Kidney (tissue), 14 donors: ENCODE measurements around the gene TSKS. TPM values are rescaled to one million over a fixed set of nuclear protein-coding genes. Genes with fewer than 3 reads are reported as not detected.

Experiments
- DNase-seq, 5 donors: peaks; one replicate each; pipeline ENCODE4 v3.0.0-alpha.2; 2013 to 2020
- FAIRE-seq: peaks from 2 replicates; lab custom pipeline; 2012; peaks lifted over from hg19 to GRCh38; lab: Jason Lieb, UNC
- H3K27ac ChIP-seq, 2 donors: one replicate each; pipeline ENCODE4 v1.7.0; 2013; ENCODE audit warnings: low read depth in 2 of 2, low read length in 2 of 2, inconsistent platforms in 1 of 2
- H3K27me3 ChIP-seq: one replicate; pipeline ENCODE4 v1.7.1; 2013; ENCODE audit warnings: low read length, inconsistent platforms; ENCODE audit not compliant: control insufficient read depth, insufficient read depth
- H3K36me3 ChIP-seq, 3 donors: one replicate each; pipeline versions ENCODE4 v1.7.0 to v1.7.1; 2013; ENCODE audit warnings: low read length in 3 of 3, control low read depth in 1 of 3, inconsistent platforms in 1 of 3; ENCODE audit not compliant: insufficient read depth in 3 of 3, control insufficient read depth in 2 of 3
- H3K4me1 ChIP-seq, 3 donors: one replicate each; pipeline versions ENCODE4 v1.7.0 to v1.7.1; 2013; ENCODE audit warnings: low read length in 3 of 3, inconsistent platforms in 1 of 3, low read depth in 1 of 3; ENCODE audit not compliant: control insufficient read depth in 2 of 3, insufficient read depth in 2 of 3
- H3K4me3 ChIP-seq, 3 donors: one replicate each; pipeline versions ENCODE4 v1.7.0 to v1.8.1; 2013; ENCODE audit warnings: low read length in 3 of 3, control low read depth in 1 of 3, inconsistent platforms in 1 of 3
- H3K9ac ChIP-seq, 3 donors: one replicate each; pipeline versions ENCODE4 v1.7.0 to v1.7.1; 2013; ENCODE audit warnings: low read length in 3 of 3, control low read depth in 1 of 3, inconsistent platforms in 1 of 3
- H3K9me3 ChIP-seq, 3 donors: one replicate each; pipeline versions ENCODE4 v1.7.0 to v1.7.1; 2013; ENCODE audit warnings: low read length in 3 of 3, control low read depth in 1 of 3, inconsistent platforms in 1 of 3; ENCODE audit not compliant: control insufficient read depth in 2 of 3, insufficient read depth in 1 of 3
- CTCF ChIP-seq: IDR thresholded peaks from 3 replicates; pipeline ENCODE4 v1.5.1; 2012; ENCODE audit warnings: mild to moderate bottlenecking, moderate library complexity, borderline replicate concordance; ENCODE audit not compliant: insufficient read depth; ENCODE audit errors: extremely low read depth
- intact Hi-C: fragments of 100-400 bp; cut with DNase I; formaldehyde crosslinking; loops from one replicate; pipeline ENCODE4 v1.11.1; 2022
- polyA plus RNA-seq: library from polyadenylated mRNA; stranded (reverse); fragments of 350-450 nt; fragmentation: Illumina TruSeq; extraction: RNeasy Lipid Tissue Mini Kit (QIAGEN cat#74804); gene quantifications from one replicate; pipeline ENCODE4 v1.2.3, GENCODE V29; 2014; ENCODE audit warnings: low read depth, low replicate concordance; ENCODE audit not compliant: insufficient read depth
- total RNA-seq: library from RNA; stranded (reverse); fragmentation: NEBNext Ultra II Directional; extraction: Animal tissue kit (Norgen Biotek cat#: 25700); gene quantifications from one replicate; pipeline ENCODE4 v1.2.1, GENCODE V29; 2021
- donor health status: control.
- donor health status: control.
- donor health status: control.
- donor health status: control.
- donor health status: control.
- donor health status: DM: yes; HTN: yes; CAD: no.
- donor health status: Normal renal cell carcinoma (clear cell type).

Gene TSKS
- total and polyA plus RNA-seq, 2 donors from 2014 or later = 0.47 to 0.50 TPM

- H3K27ac ChIP-seq = no peak overlapping the region
- intact Hi-C loops = no loop called here
- no peaks in the 10 kb centered on the region for H3K9me3 ChIP-seq
Observed at GRCh38 chr19:49779731-49780555, 16.8 kb upstream of the TSKS start.

DNA sequence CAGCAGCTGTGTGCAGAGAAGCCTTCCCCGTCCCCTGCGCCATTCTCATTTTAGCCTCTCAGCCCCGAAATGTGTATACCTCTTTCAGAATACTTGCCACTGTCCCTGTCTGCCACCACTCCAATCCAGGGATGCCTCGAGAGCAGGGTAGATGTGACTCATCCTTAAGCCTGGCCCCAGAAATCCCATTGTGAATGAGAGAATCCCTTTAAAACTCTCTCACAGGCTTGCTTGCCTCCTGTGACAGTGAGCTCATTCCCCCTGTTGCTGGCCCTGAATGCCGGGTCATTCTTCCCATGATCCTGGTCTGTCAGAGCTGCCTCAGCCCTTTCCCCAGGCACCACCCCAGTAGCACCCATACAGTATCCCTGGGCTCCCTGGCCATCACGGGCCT is 13.3 kb upstream of the TSKS start:
- DNase-seq (no peak), FAIRE-seq (no peak)
- Histone ChIP-seq H3K4me3 (no peak overlapping the region), H3K36me3 (peaks cover 0 to 2% (median 0%) of the 10 kb centered on the region in 3 donors), H3K4me1 (no peaks in the 10 kb centered on the region), H3K9me3 (no peaks in the 10 kb centered on the region), H3K27me3 (no peaks in the 10 kb centered on the region), H3K27ac (no peak overlapping the region), H3K9ac (no peak overlapping the region)
- intact Hi-C loops = no loop called here
- TF ChIP-seq CTCF = no peak

More at GRCh38 chr19:49779731-49780555, 16.8 kb upstream of the TSKS start:
- Histone ChIP-seq H3K4me1 (no peaks in the 10 kb centered on the region), H3K27me3 (no peaks in the 10 kb centered on the region), H3K36me3 (peaks cover 0 to 12% (median 3%) of the 10 kb centered on the region in 3 donors), H3K9ac (no peak overlapping the region), H3K4me3 (no peak overlapping the region)
- no peak for DNase-seq
- no peak for FAIRE-seq
- TF ChIP-seq CTCF = no peak

GRCh38 chr19:49775742-49776370 is 12.8 kb upstream of the TSKS start:
- no peaks in the 10 kb centered on the region for H3K4me1 ChIP-seq
- H3K4me3 ChIP-seq = no peak overlapping the region
- H3K27me3 ChIP-seq = no peaks in the 10 kb centered on the region
- DNase-seq (no peak), FAIRE-seq (no peak)
- peaks cover 0 to 2% (median 0%) of the 10 kb centered on the region in 3 donors for H3K36me3 ChIP-seq
- no peak overlapping the region for H3K27ac ChIP-seq
- no peaks in the 10 kb centered on the region for H3K9me3 ChIP-seq
- no peak for TF ChIP-seq CTCF
- intact Hi-C loops = no loop called here
- no peak overlapping the region for H3K9ac ChIP-seq
